HEK293T (cell line): ENCODE results near the gene LSM8.

ENCODE experiments used
- ARNT ChIP-seq: fragments of 450-650 bp; IDR thresholded peaks from 2 replicates; pipeline ENCODE4 v1.6.1; 2017; ENCODE audit warnings: mild to moderate bottlenecking
- BHLHE40 ChIP-seq: fragments of 450-650 bp; IDR thresholded peaks from 2 replicates; pipeline ENCODE4 v1.6.1; 2016; ENCODE audit warnings: mild to moderate bottlenecking, moderate library complexity, borderline replicate concordance
- CTBP1 ChIP-seq: fragments of 450-650 bp; IDR thresholded peaks from 2 replicates; pipeline ENCODE4 v1.6.1; 2016; ENCODE audit warnings: borderline replicate concordance
- ELF4 ChIP-seq: fragments of 450-650 bp; IDR thresholded peaks from 2 replicates; pipeline ENCODE4 v1.6.1; 2017; ENCODE audit warnings: antibody characterized with exemption
- FOXK2 ChIP-seq: fragments of 450-650 bp; IDR thresholded peaks from 2 replicates; pipeline ENCODE4 v1.6.1; 2016; ENCODE audit warnings: mild to moderate bottlenecking
- FOXM1 ChIP-seq: fragments of 450-650 bp; IDR thresholded peaks from 2 replicates; pipeline ENCODE4 v1.6.1; 2017; ENCODE audit warnings: mild to moderate bottlenecking, borderline replicate concordance
- L3MBTL2 ChIP-seq: fragments of 450-650 bp; conservative IDR thresholded peaks from 2 replicates; pipeline ENCODE4 v1.6.1; 2016; ENCODE audit warnings: mild to moderate bottlenecking

DNA sequence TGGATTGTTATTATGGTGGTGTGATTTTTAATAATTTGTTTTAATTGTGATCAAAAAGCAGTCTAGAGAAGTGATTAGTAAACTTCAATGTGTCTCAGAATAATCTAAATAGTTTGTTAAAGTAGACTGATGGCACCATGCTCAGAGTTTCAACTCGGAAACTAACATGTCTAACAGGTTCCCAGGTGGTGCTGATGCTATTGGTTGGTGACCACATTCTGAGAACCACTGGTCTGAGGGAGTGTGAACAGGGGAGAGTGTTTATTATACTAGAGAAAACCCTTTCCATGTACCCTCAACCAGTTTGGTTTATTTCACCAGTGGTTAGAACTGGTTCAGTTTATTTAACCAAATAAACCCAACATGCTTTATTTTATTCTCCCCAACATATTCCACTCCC, 42.0 kb upstream of the LSM8 start:
- TF ChIP-seq BHLHE40 (no peak), CTBP1 (no peak), FOXK2 (no peak), L3MBTL2 (no peak), ELF4 (no peak), ARNT (no peak), FOXM1 (no peak)
